Measurements from ENCODE around the gene IGFBP5. TPM values are rescaled to one million over a fixed set of nuclear protein-coding genes. Genes with fewer than 3 reads are reported as not detected.
A peak's percentile ranks its signal among the peaks of the same experiment; 100 is the strongest.

The IGFBP5 gene
- total RNA-seq, 2 donors from 2014 or later: 35.8 to 415 TPM

GRCh38 chr2:216653093-216653799, 42.1 kb downstream of the IGFBP5 start:
- Histone ChIP-seq H3K9me3 (no peaks in the 10 kb centered on the region), H3K36me3 (replicated peaks in 1 of 2; ENCODE audit: insufficient read depth in 1 of 2, low read depth in 2 of 2) (no peaks in the 10 kb centered on the region), H3K27me3 (no peaks in the 10 kb centered on the region), H3K4me3 (no peak overlapping the region), H3K4me1 (peaks cover 73% of the 10 kb centered on the region), H3K27ac (peak overlapping the region; percentile 18 to 92 (median 88))
- 82 to 84% methylated on average over 4 of the region's 4 CpGs for WGBS, 2 donors
- ATAC-seq (no peak), DNase-seq (no peak)
- intact Hi-C loops (cut with DNase I): no loop called here
- no peak for TF ChIP-seq POLR2A (IDR thresholded peaks at IDR 0.05)
- TF ChIP-seq CTCF (IDR thresholded peaks at IDR 0.05): no peak

GRCh38 chr2:216652566-216652965, 42.8 kb downstream of the IGFBP5 start:
- ATAC-seq: peak; percentile 13
- 14 to 20% methylated on average over 4 of the region's 4 CpGs for WGBS, 2 donors
- DNase-seq: no peak
- Histone ChIP-seq H3K27me3 (no peaks in the 10 kb centered on the region), H3K27ac (peak overlapping the region; percentile 50 to 92 (median 88)), H3K36me3 (replicated peaks in 1 of 2; ENCODE audit: insufficient read depth in 1 of 2, low read depth in 2 of 2) (no peaks in the 10 kb centered on the region), H3K9me3 (no peaks in the 10 kb centered on the region), H3K4me1 (peaks cover 74% of the 10 kb centered on the region), H3K4me3 (no peak overlapping the region)
- TF ChIP-seq POLR2A (IDR thresholded peaks at IDR 0.05) (no peak), CTCF (IDR thresholded peaks at IDR 0.05) (no peak)
- intact Hi-C loops (cut with DNase I): no loop called here

GRCh38 chr2:216651351-216651881, 43.9 kb downstream of the IGFBP5 start:
- intact Hi-C loops (cut with DNase I): no loop called here
- Histone ChIP-seq H3K27me3 (no peaks in the 10 kb centered on the region), H3K9me3 (no peaks in the 10 kb centered on the region), H3K4me3 (no peak overlapping the region), H3K27ac (peak overlapping the region; percentile 76 to 92 (median 88)), H3K4me1 (peaks cover 79% of the 10 kb centered on the region), H3K36me3 (replicated peaks in 1 of 2; ENCODE audit: insufficient read depth in 1 of 2, low read depth in 2 of 2) (no peaks in the 10 kb centered on the region)
- peak; percentile 65 for ATAC-seq
- DNase-seq: peak in 3 of 4 donors; percentile 54 to 64 (median 56)
- TF ChIP-seq POLR2A (IDR thresholded peaks at IDR 0.05): no peak
- TF ChIP-seq CTCF (IDR thresholded peaks at IDR 0.05): no peak
- WGBS, 2 donors: 19 to 24% methylated on average over 6 of the region's 6 CpGs

GRCh38 chr2:216650626-216651257, 44.6 kb downstream of the IGFBP5 start:
- H3K27me3 ChIP-seq: no peaks in the 10 kb centered on the region
- no peak for ATAC-seq
- DNase-seq: no peak
- intact Hi-C loops (cut with DNase I): no loop called here
- H3K4me1 ChIP-seq: peaks cover 86% of the 10 kb centered on the region
- H3K27ac ChIP-seq: peak overlapping the region; percentile 76 to 92 (median 88)
- no peak for TF ChIP-seq CTCF (IDR thresholded peaks at IDR 0.05)
- no peak for TF ChIP-seq POLR2A (IDR thresholded peaks at IDR 0.05)
- WGBS, 2 donors: 40% methylated on average over 3 of the region's 3 CpGs
- no peak overlapping the region for H3K4me3 ChIP-seq
- no peaks in the 10 kb centered on the region for H3K36me3 ChIP-seq (replicated peaks in 1 of 2; ENCODE audit: insufficient read depth in 1 of 2, low read depth in 2 of 2)
- no peaks in the 10 kb centered on the region for H3K9me3 ChIP-seq

Measured in body of pancreas (tissue), 4 donors.